ENCODE results near the gene CARD10.

CARD10 gene

GRCh38 chr22:37467391-37467955, 51.7 kb downstream of the CARD10 start:
- H3K27me3 ChIP-seq (ENCODE audit: control insufficient read depth in 1 of 2, insufficient read depth in 2 of 2, low read length in 2 of 2), result no peaks in the 10 kb centered on the region
- peaks cover 11 to 16% of the 10 kb centered on the region in 2 donors for H3K4me1 ChIP-seq (ENCODE audit: control insufficient read depth in 1 of 2, insufficient read depth in 2 of 2, low read length in 2 of 2)
- peaks cover 0 to 6% of the 10 kb centered on the region in 2 donors for H3K36me3 ChIP-seq (ENCODE audit: control insufficient read depth in 1 of 2, insufficient read depth in 2 of 2, low read length in 2 of 2)
- H3K27ac ChIP-seq (ENCODE audit: low read depth, low read length), result no peak overlapping the region
- no peaks in the 10 kb centered on the region for H3K9me3 ChIP-seq (ENCODE audit: control insufficient read depth in 1 of 2, low read length in 2 of 2)
- H3K9ac ChIP-seq (ENCODE audit: low read depth in 1 of 2, low read length in 2 of 2), result no peak overlapping the region
- no peak overlapping the region for H3K4me3 ChIP-seq (ENCODE audit: low read depth in 1 of 2, low read length in 2 of 2)

GRCh38 chr22:37464181-37464580, 55.0 kb downstream of the CARD10 start:
- H3K27ac ChIP-seq (ENCODE audit: low read depth, low read length), result no peak overlapping the region

GRCh38 chr22:37462983-37463382, 56.2 kb downstream of the CARD10 start:
- Histone ChIP-seq H3K9ac (ENCODE audit: low read depth in 1 of 2, low read length in 2 of 2) (no peak overlapping the region), H3K27me3 (ENCODE audit: control insufficient read depth in 1 of 2, insufficient read depth in 2 of 2, low read length in 2 of 2) (no peaks in the 10 kb centered on the region), H3K27ac (ENCODE audit: low read depth, low read length) (no peak overlapping the region), H3K36me3 (ENCODE audit: control insufficient read depth in 1 of 2, insufficient read depth in 2 of 2, low read length in 2 of 2) (peaks cover 0 to 6% of the 10 kb centered on the region in 2 donors), H3K9me3 (ENCODE audit: control insufficient read depth in 1 of 2, low read length in 2 of 2) (no peaks in the 10 kb centered on the region), H3K4me3 (ENCODE audit: low read depth in 1 of 2, low read length in 2 of 2) (no peak overlapping the region), H3K4me1 (ENCODE audit: control insufficient read depth in 1 of 2, insufficient read depth in 2 of 2, low read length in 2 of 2) (peaks cover 6 to 7% of the 10 kb centered on the region in 2 donors)

More at GRCh38 chr22:37464181-37464580, 55.0 kb downstream of the CARD10 start:
- Histone ChIP-seq H3K9ac (ENCODE audit: low read depth in 1 of 2, low read length in 2 of 2) (no peak overlapping the region), H3K9me3 (ENCODE audit: control insufficient read depth in 1 of 2, low read length in 2 of 2) (no peaks in the 10 kb centered on the region), H3K36me3 (ENCODE audit: control insufficient read depth in 1 of 2, insufficient read depth in 2 of 2, low read length in 2 of 2) (peaks cover 0 to 6% of the 10 kb centered on the region in 2 donors), H3K27me3 (ENCODE audit: control insufficient read depth in 1 of 2, insufficient read depth in 2 of 2, low read length in 2 of 2) (no peaks in the 10 kb centered on the region), H3K4me3 (ENCODE audit: low read depth in 1 of 2, low read length in 2 of 2) (no peak overlapping the region), H3K4me1 (ENCODE audit: control insufficient read depth in 1 of 2, insufficient read depth in 2 of 2, low read length in 2 of 2) (peaks cover 0 to 7% of the 10 kb centered on the region in 2 donors)

GRCh38 chr22:37462436-37462835, 56.8 kb downstream of the CARD10 start:
- H3K4me3 ChIP-seq (ENCODE audit: low read depth in 1 of 2, low read length in 2 of 2), result no peak overlapping the region

GRCh38 chr22:37461961-37462360, 57.3 kb downstream of the CARD10 start:
- Histone ChIP-seq H3K9ac (ENCODE audit: low read depth in 1 of 2, low read length in 2 of 2) (no peak overlapping the region), H3K27me3 (ENCODE audit: control insufficient read depth in 1 of 2, insufficient read depth in 2 of 2, low read length in 2 of 2) (no peaks in the 10 kb centered on the region), H3K9me3 (ENCODE audit: control insufficient read depth in 1 of 2, low read length in 2 of 2) (no peaks in the 10 kb centered on the region), H3K36me3 (ENCODE audit: control insufficient read depth in 1 of 2, insufficient read depth in 2 of 2, low read length in 2 of 2) (peaks cover 0 to 6% of the 10 kb centered on the region in 2 donors), H3K27ac (ENCODE audit: low read depth, low read length) (no peak overlapping the region), H3K4me1 (ENCODE audit: control insufficient read depth in 1 of 2, insufficient read depth in 2 of 2, low read length in 2 of 2) (peaks cover 4 to 11% of the 10 kb centered on the region in 2 donors), H3K4me3 (ENCODE audit: low read depth in 1 of 2, low read length in 2 of 2) (no peak overlapping the region)

More at GRCh38 chr22:37462436-37462835, 56.8 kb downstream of the CARD10 start:
- Histone ChIP-seq H3K36me3 (ENCODE audit: control insufficient read depth in 1 of 2, insufficient read depth in 2 of 2, low read length in 2 of 2) (peaks cover 0 to 6% of the 10 kb centered on the region in 2 donors), H3K27ac (ENCODE audit: low read depth, low read length) (no peak overlapping the region), H3K9ac (ENCODE audit: low read depth in 1 of 2, low read length in 2 of 2) (no peak overlapping the region), H3K4me1 (ENCODE audit: control insufficient read depth in 1 of 2, insufficient read depth in 2 of 2, low read length in 2 of 2) (peaks cover 4 to 11% of the 10 kb centered on the region in 2 donors), H3K27me3 (ENCODE audit: control insufficient read depth in 1 of 2, insufficient read depth in 2 of 2, low read length in 2 of 2) (no peaks in the 10 kb centered on the region), H3K9me3 (ENCODE audit: control insufficient read depth in 1 of 2, low read length in 2 of 2) (no peaks in the 10 kb centered on the region)

- Histone ChIP-seq H3K27me3 (ENCODE audit: control insufficient read depth in 1 of 2, insufficient read depth in 2 of 2, low read length in 2 of 2) (no peaks in the 10 kb centered on the region), H3K9me3 (ENCODE audit: control insufficient read depth in 1 of 2, low read length in 2 of 2) (no peaks in the 10 kb centered on the region), H3K27ac (ENCODE audit: low read depth, low read length) (no peak overlapping the region), H3K4me1 (ENCODE audit: control insufficient read depth in 1 of 2, insufficient read depth in 2 of 2, low read length in 2 of 2) (peaks cover 4 to 14% of the 10 kb centered on the region in 2 donors), H3K9ac (ENCODE audit: low read depth in 1 of 2, low read length in 2 of 2) (no peak overlapping the region), H3K36me3 (ENCODE audit: control insufficient read depth in 1 of 2, insufficient read depth in 2 of 2, low read length in 2 of 2) (peaks cover 0 to 2% of the 10 kb centered on the region in 2 donors), H3K4me3 (ENCODE audit: low read depth in 1 of 2, low read length in 2 of 2) (no peak overlapping the region)
Observed at GRCh38 chr22:37460684-37461083, 58.5 kb downstream of the CARD10 start.

- Histone ChIP-seq H3K9ac (ENCODE audit: low read depth in 1 of 2, low read length in 2 of 2) (no peak overlapping the region), H3K36me3 (ENCODE audit: control insufficient read depth in 1 of 2, insufficient read depth in 2 of 2, low read length in 2 of 2) (no peaks in the 10 kb centered on the region), H3K9me3 (ENCODE audit: control insufficient read depth in 1 of 2, low read length in 2 of 2) (no peaks in the 10 kb centered on the region), H3K27me3 (ENCODE audit: control insufficient read depth in 1 of 2, insufficient read depth in 2 of 2, low read length in 2 of 2) (no peaks in the 10 kb centered on the region), H3K4me1 (ENCODE audit: control insufficient read depth in 1 of 2, insufficient read depth in 2 of 2, low read length in 2 of 2) (peaks cover 4 to 23% of the 10 kb centered on the region in 2 donors), H3K27ac (ENCODE audit: low read depth, low read length) (no peak overlapping the region), H3K4me3 (ENCODE audit: low read depth in 1 of 2, low read length in 2 of 2) (no peak overlapping the region)
Observed at GRCh38 chr22:37459206-37459605, 60.0 kb downstream of the CARD10 start.

- Histone ChIP-seq H3K27me3 (ENCODE audit: control insufficient read depth in 1 of 2, insufficient read depth in 2 of 2, low read length in 2 of 2) (no peaks in the 10 kb centered on the region), H3K36me3 (ENCODE audit: control insufficient read depth in 1 of 2, insufficient read depth in 2 of 2, low read length in 2 of 2) (no peaks in the 10 kb centered on the region), H3K9ac (ENCODE audit: low read depth in 1 of 2, low read length in 2 of 2) (no peak overlapping the region), H3K9me3 (ENCODE audit: control insufficient read depth in 1 of 2, low read length in 2 of 2) (no peaks in the 10 kb centered on the region), H3K27ac (ENCODE audit: low read depth, low read length) (no peak overlapping the region), H3K4me3 (ENCODE audit: low read depth in 1 of 2, low read length in 2 of 2) (no peak overlapping the region), H3K4me1 (ENCODE audit: control insufficient read depth in 1 of 2, insufficient read depth in 2 of 2, low read length in 2 of 2) (peaks cover 4 to 23% of the 10 kb centered on the region in 2 donors)
Observed at GRCh38 chr22:37457093-37457893, 61.9 kb downstream of the CARD10 start.

- H3K4me3 ChIP-seq (ENCODE audit: low read depth in 1 of 2, low read length in 2 of 2), result no peak overlapping the region
- no peaks in the 10 kb centered on the region for H3K27me3 ChIP-seq (ENCODE audit: control insufficient read depth in 1 of 2, insufficient read depth in 2 of 2, low read length in 2 of 2)
- no peak overlapping the region for H3K27ac ChIP-seq (ENCODE audit: low read depth, low read length)
- H3K36me3 ChIP-seq (ENCODE audit: control insufficient read depth in 1 of 2, insufficient read depth in 2 of 2, low read length in 2 of 2), result no peaks in the 10 kb centered on the region
- H3K9me3 ChIP-seq (ENCODE audit: control insufficient read depth in 1 of 2, low read length in 2 of 2), result no peaks in the 10 kb centered on the region
- H3K9ac ChIP-seq (ENCODE audit: low read depth in 1 of 2, low read length in 2 of 2), result no peak overlapping the region
- peaks cover 4 to 23% of the 10 kb centered on the region in 2 donors for H3K4me1 ChIP-seq (ENCODE audit: control insufficient read depth in 1 of 2, insufficient read depth in 2 of 2, low read length in 2 of 2)
Observed at GRCh38 chr22:37456346-37456745, 62.9 kb downstream of the CARD10 start.

- Histone ChIP-seq H3K4me1 (ENCODE audit: control insufficient read depth in 1 of 2, insufficient read depth in 2 of 2, low read length in 2 of 2) (peaks cover 4 to 23% of the 10 kb centered on the region in 2 donors), H3K9ac (ENCODE audit: low read depth in 1 of 2, low read length in 2 of 2) (no peak overlapping the region), H3K27me3 (ENCODE audit: control insufficient read depth in 1 of 2, insufficient read depth in 2 of 2, low read length in 2 of 2) (no peaks in the 10 kb centered on the region), H3K4me3 (ENCODE audit: low read depth in 1 of 2, low read length in 2 of 2) (no peak overlapping the region), H3K36me3 (ENCODE audit: control insufficient read depth in 1 of 2, insufficient read depth in 2 of 2, low read length in 2 of 2) (no peaks in the 10 kb centered on the region), H3K9me3 (ENCODE audit: control insufficient read depth in 1 of 2, low read length in 2 of 2) (no peaks in the 10 kb centered on the region), H3K27ac (ENCODE audit: low read depth, low read length) (no peak overlapping the region)
Observed at GRCh38 chr22:37455896-37456295, 63.3 kb downstream of the CARD10 start.

Measured in duodenal mucosa (tissue), 2 donors.